Smooth muscle cell (in vitro differentiated cells): Measurements from ENCODE around the gene TNFRSF19. TPM values are rescaled to one million over a fixed set of nuclear protein-coding genes. Genes with fewer than 3 reads are reported as not detected.

Experiments used
- DNase-seq: peaks from one replicate; lab custom pipeline; 2025; ENCODE audit not compliant: unreplicated experiment; lab: John Stamatoyannopoulos, UW
- H2AFZ ChIP-seq: fragments of 200-600 bp; sonication (generic); 2 replicates; pipeline ENCODE4 v1.6.0; 2016; ENCODE audit warnings: antibody characterized with exemption, low read depth, mild to moderate bottlenecking
- H3F3A ChIP-seq: fragments of 200-600 bp; sonication (generic); 2 replicates; pipeline ENCODE4 v1.6.0; 2017; ENCODE audit warnings: antibody characterized with exemption, low read depth
- H3K27ac ChIP-seq: fragments of 200-600 bp; sonication (generic); 2 replicates; pipeline ENCODE4 v1.5.1; 2016; ENCODE audit warnings: low read depth, mild to moderate bottlenecking
- H3K27me3 ChIP-seq: fragments of 200-600 bp; sonication (generic); 2 replicates; pipeline ENCODE4 v1.6.1; 2016; ENCODE audit warnings: low read depth, mild to moderate bottlenecking
- H3K36me3 ChIP-seq: fragments of 200-600 bp; sonication (generic); 2 replicates; pipeline ENCODE4 v1.5.1; 2016; ENCODE audit warnings: low read depth
- H3K4me1 ChIP-seq: fragments of 200-600 bp; sonication (generic); 2 replicates; pipeline ENCODE4 v1.5.1; 2016; ENCODE audit warnings: low read depth
- H3K4me2 ChIP-seq: fragments of 200-600 bp; sonication (generic); 2 replicates; pipeline ENCODE4 v1.6.0; 2016; ENCODE audit warnings: mild to moderate bottlenecking
- H3K4me3 ChIP-seq: fragments of 200-600 bp; sonication (generic); 2 replicates; pipeline ENCODE4 v1.5.1; 2016; ENCODE audit warnings: mild to moderate bottlenecking
- H3K79me2 ChIP-seq: fragments of 200-600 bp; sonication (generic); 2 replicates; pipeline ENCODE4 v1.6.0; 2016; ENCODE audit warnings: low read depth, mild to moderate bottlenecking
- H3K9ac ChIP-seq: fragments of 200-600 bp; sonication (generic); 2 replicates; pipeline ENCODE4 v1.6.0; 2016; ENCODE audit warnings: low read depth
- H3K9me3 ChIP-seq: fragments of 200-600 bp; sonication (generic); replicated peaks from 2 replicates; pipeline ENCODE4 v1.5.1; 2016; ENCODE audit warnings: low read depth
- H4K20me1 ChIP-seq: fragments of 200-600 bp; sonication (generic); 2 replicates; pipeline ENCODE4 v1.6.0; 2016; ENCODE audit warnings: low read depth
- WGBS: methylation state at CpG from one replicate; pipeline ENCODE4 v1.1.7; 2016; ENCODE audit warnings: low lambda C conversion rate; 5-methylcytosine and 5-hydroxymethylcytosine counted together
- polyA plus RNA-seq: library from polyadenylated mRNA; unstranded; fragments of >200 nt; fragmentation: Nextera tagmentation; extraction: Ambion mirVana; gene quantifications from 2 replicates; pipeline ENCODE4 v1.2.1, GENCODE V29; 2016
- total RNA-seq: library from RNA; depleted of rRNA; stranded (reverse); fragments of >200 nt; gene quantifications from 2 replicates; pipeline ENCODE4 v1.2.3, GENCODE V29; 2014
- TF ChIP-seq, protein P1 (sequence below): fragments of 200-600 bp; sonication (generic); IDR thresholded peaks from 2 replicates; pipeline ENCODE4 v1.5.1; 2017; ENCODE audit warnings: borderline replicate concordance, mild to moderate bottlenecking, antibody characterized with exemption; ENCODE audit not compliant: insufficient read depth, poor library complexity, severe bottlenecking

TNFRSF19 gene
- total and polyA plus RNA-seq, 2 experiments from 2014 or later, result 15.5 to 34.3 TPM

DNA sequence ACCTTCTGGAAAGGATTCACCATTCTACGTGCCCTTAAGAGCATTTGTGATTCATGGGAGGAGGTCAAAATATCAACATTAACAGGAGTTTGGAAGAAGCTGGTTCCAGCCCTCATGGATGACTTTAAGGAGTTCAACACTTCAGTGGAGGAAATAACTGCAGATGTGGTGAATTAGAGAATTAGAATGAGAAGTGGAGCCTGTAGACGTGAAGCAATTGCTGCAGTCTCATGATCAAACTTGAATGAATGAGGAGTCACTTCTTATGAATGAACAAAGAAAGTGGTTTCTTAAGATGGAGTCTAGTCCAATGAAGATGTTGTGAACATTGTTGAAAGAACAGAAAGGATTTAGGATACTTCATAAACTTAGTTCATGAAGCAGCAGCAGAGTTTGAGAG, 129.1 kb downstream of the TNFRSF19 start:
- H3K27me3 ChIP-seq, result no peaks in the 10 kb centered on the region
- TF ChIP-seq, protein P1, sequence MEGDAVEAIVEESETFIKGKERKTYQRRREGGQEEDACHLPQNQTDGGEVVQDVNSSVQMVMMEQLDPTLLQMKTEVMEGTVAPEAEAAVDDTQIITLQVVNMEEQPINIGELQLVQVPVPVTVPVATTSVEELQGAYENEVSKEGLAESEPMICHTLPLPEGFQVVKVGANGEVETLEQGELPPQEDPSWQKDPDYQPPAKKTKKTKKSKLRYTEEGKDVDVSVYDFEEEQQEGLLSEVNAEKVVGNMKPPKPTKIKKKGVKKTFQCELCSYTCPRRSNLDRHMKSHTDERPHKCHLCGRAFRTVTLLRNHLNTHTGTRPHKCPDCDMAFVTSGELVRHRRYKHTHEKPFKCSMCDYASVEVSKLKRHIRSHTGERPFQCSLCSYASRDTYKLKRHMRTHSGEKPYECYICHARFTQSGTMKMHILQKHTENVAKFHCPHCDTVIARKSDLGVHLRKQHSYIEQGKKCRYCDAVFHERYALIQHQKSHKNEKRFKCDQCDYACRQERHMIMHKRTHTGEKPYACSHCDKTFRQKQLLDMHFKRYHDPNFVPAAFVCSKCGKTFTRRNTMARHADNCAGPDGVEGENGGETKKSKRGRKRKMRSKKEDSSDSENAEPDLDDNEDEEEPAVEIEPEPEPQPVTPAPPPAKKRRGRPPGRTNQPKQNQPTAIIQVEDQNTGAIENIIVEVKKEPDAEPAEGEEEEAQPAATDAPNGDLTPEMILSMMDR, result no peak
- WGBS, result 92% methylated on average over 2 of the region's 2 CpGs

DNA sequence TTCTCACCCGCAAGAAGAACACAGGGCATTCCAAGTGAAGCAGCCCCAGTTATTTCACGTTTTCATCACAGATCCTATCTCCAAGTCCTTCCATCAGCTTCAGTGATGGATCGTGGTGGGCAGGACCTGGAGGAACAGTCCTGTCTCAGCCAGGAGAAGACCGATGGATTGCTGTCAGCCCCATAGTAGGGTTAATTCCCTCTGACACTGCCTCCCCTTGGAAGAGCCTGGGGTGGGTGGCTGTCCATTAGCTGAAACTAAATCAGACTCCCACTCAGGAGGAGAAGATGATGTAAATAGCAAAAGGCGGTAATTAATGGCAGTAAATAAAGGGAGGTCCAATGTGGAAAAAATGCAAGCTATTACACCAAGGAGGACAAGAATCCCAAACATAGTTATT, 131.0 kb downstream of the TNFRSF19 start:
- no peaks in the 10 kb centered on the region for H3F3A ChIP-seq
- no peak overlapping the region for H2AFZ ChIP-seq
- no peak overlapping the region for H3K4me3 ChIP-seq
- H3K27ac ChIP-seq, result no peak overlapping the region
- WGBS, result 98% methylated on average over 5 of the region's 5 CpGs
- no peak overlapping the region for H3K4me2 ChIP-seq
- TF ChIP-seq, protein P1, result no peak
- H3K36me3 ChIP-seq, result no peaks in the 10 kb centered on the region
- no peaks in the 10 kb centered on the region for H3K79me2 ChIP-seq
- H3K27me3 ChIP-seq, result no peaks in the 10 kb centered on the region
- DNase-seq, result no peak
- peaks cover 10% of the 10 kb centered on the region for H3K4me1 ChIP-seq
- H3K9ac ChIP-seq, result no peak overlapping the region
- no peaks in the 10 kb centered on the region for H4K20me1 ChIP-seq
- H3K9me3 ChIP-seq, result no peaks in the 10 kb centered on the region

More for the DNA sequence above, 129.1 kb downstream of the TNFRSF19 start:
- H3K36me3 ChIP-seq, result no peaks in the 10 kb centered on the region
- H2AFZ ChIP-seq, result no peak overlapping the region
- no peaks in the 10 kb centered on the region for H3K79me2 ChIP-seq
- peaks cover 5% of the 10 kb centered on the region for H3K4me1 ChIP-seq
- no peak for DNase-seq
- no peaks in the 10 kb centered on the region for H3F3A ChIP-seq
- H3K4me2 ChIP-seq, result no peak overlapping the region
- no peaks in the 10 kb centered on the region for H4K20me1 ChIP-seq
- H3K9me3 ChIP-seq, result no peaks in the 10 kb centered on the region
- no peak overlapping the region for H3K27ac ChIP-seq
- H3K9ac ChIP-seq, result no peak overlapping the region
- H3K4me3 ChIP-seq, result no peak overlapping the region

DNA sequence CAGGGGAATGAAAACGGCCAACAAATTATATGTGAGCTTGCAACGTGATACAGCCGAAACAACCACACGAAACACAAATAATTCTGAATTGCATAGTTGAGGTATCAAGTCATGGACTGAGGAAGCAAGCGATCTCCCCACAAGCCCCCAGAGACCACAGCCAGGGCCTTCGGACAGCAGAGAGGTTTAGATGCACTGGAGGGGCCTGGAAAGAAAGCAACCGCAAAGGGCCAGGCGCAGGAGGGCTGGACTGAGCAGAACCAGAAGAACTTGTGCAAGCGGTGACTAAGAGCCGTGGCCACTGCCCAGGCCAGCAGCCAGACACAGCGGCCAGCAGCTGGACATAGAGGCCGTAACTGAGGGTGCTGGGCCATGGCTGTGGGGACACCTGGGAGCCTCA, 131.4 kb downstream of the TNFRSF19 start:
- TF ChIP-seq, protein P1, result no peak
- Histone ChIP-seq H2AFZ (no peak overlapping the region), H3K27me3 (no peaks in the 10 kb centered on the region), H3K4me1 (peaks cover 8% of the 10 kb centered on the region), H3K27ac (no peak overlapping the region), H3K4me3 (no peak overlapping the region), H3K79me2 (no peaks in the 10 kb centered on the region), H3K9ac (no peak overlapping the region), H4K20me1 (no peaks in the 10 kb centered on the region), H3F3A (no peaks in the 10 kb centered on the region), H3K9me3 (no peaks in the 10 kb centered on the region), H3K4me2 (no peak overlapping the region), H3K36me3 (no peaks in the 10 kb centered on the region)
- DNase-seq, result no peak
- WGBS, result 85% methylated on average over 12 of the region's 12 CpGs

DNA sequence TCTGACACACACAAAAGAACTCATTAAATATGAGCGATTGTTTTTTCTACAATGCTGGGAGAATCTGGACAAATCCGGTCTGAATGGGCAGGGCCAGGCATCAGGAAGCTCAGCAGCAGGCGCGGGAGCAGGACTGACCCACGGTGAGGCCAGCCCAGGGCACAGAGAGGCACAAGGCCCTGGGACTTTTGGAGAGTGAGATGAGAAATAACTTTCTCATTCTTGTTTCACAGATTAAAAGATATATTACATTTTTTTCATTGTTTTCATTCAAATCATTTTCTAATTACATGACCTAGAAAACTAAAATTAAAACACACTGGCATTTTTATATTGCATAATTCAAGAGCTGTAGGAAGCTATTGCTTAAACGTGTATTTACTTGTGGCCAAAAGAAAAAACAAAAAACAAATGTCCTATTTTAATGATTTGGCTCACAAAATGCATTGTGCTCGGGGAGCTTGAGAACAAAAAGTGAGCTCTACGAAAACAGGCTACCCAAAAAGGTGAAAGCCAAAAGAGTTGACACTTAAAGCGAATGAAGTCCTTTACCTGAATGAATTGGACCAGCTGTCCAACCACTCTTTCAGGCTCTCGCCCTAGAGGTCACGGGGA, 133.1 kb downstream of the TNFRSF19 start:
- Histone ChIP-seq H3K79me2 (no peaks in the 10 kb centered on the region), H3K4me3 (no peak overlapping the region), H3K27ac (no peak overlapping the region), H3K4me2 (no peak overlapping the region), H2AFZ (no peak overlapping the region), H4K20me1 (no peaks in the 10 kb centered on the region), H3K36me3 (no peaks in the 10 kb centered on the region), H3K4me1 (peaks cover 5% of the 10 kb centered on the region), H3K27me3 (no peaks in the 10 kb centered on the region), H3K9ac (no peak overlapping the region), H3K9me3 (no peaks in the 10 kb centered on the region), H3F3A (no peaks in the 10 kb centered on the region)
- WGBS, result 95% methylated on average over 11 of the region's 11 CpGs
- TF ChIP-seq, protein P1, result no peak
- DNase-seq, result no peak
